Right atrium auricular region (tissue), 2 donors: ENCODE data around the gene CDC42SE1. TPM values are rescaled to one million over a fixed set of nuclear protein-coding genes. Genes with fewer than 3 reads are reported as not detected.
A peak's percentile ranks its signal among the peaks of the same experiment; 100 is the strongest.

Experiments used
- DNase-seq: peaks from one replicate; pipeline ENCODE4 v3.0.0-alpha.2; 2019; ENCODE audit warnings: low spot score
- H3K27ac ChIP-seq, 2 donors: fragments of 200-600 bp; sonication (generic); 1 replicate in 1 of 2; 2 replicates in 1 of 2; pipeline ENCODE4 v1.5.1; 2016 to 2019
- H3K27me3 ChIP-seq, 2 donors: fragments of 200-600 bp; sonication (generic); one replicate each; pipeline versions ENCODE4 v1.5.1 to v1.6.0; 2017 to 2019
- H3K36me3 ChIP-seq: fragments of 200-600 bp; sonication (generic); one replicate; pipeline ENCODE4 v1.5.1; 2016
- H3K4me1 ChIP-seq, 2 donors: fragments of 200-600 bp; sonication (generic); one replicate each; pipeline versions ENCODE4 v1.5.1 to v1.6.0; 2017 to 2019
- H3K4me3 ChIP-seq, 2 donors: fragments of 200-600 bp; sonication (generic); 1 replicate in 1 of 2; 2 replicates in 1 of 2; pipeline ENCODE4 v1.5.1; 2017 to 2019; ENCODE audit warnings: mild to moderate bottlenecking in 1 of 2, moderate library complexity in 1 of 2
- H3K9me3 ChIP-seq, 2 donors: fragments of 200-600 bp; sonication (generic); one replicate each; pipeline ENCODE4 v1.5.1; 2019
- total RNA-seq, 2 donors: library from RNA; depleted of rRNA; stranded (reverse); fragments of >200 nt; gene quantifications; one replicate each; pipeline ENCODE4 v1.1.0, GENCODE V29; 2016
- TF ChIP-seq, protein P1 (sequence below), 2 donors: fragments of 200-600 bp; sonication (generic); IDR thresholded peaks; one replicate each; pipeline ENCODE4 v1.5.1; 2019; ENCODE audit warnings: antibody characterized with exemption in 2 of 2

Gene CDC42SE1
- total RNA-seq, 2 donors from 2014 or later: 18.2 to 37.5 TPM

GRCh38 chr1:151032164-151032563 lies 27.3 kb downstream of the CDC42SE1 start:
- H3K4me1 ChIP-seq: peaks cover 0 to 7% of the 10 kb centered on the region in 2 donors
- no peaks in the 10 kb centered on the region for H3K27me3 ChIP-seq
- H3K4me3 ChIP-seq: no peak overlapping the region
- peaks cover 63% of the 10 kb centered on the region for H3K36me3 ChIP-seq
- H3K9me3 ChIP-seq: no peaks in the 10 kb centered on the region
- DNase-seq: no peak
- H3K27ac ChIP-seq: no peak overlapping the region
- TF ChIP-seq, protein P1, sequence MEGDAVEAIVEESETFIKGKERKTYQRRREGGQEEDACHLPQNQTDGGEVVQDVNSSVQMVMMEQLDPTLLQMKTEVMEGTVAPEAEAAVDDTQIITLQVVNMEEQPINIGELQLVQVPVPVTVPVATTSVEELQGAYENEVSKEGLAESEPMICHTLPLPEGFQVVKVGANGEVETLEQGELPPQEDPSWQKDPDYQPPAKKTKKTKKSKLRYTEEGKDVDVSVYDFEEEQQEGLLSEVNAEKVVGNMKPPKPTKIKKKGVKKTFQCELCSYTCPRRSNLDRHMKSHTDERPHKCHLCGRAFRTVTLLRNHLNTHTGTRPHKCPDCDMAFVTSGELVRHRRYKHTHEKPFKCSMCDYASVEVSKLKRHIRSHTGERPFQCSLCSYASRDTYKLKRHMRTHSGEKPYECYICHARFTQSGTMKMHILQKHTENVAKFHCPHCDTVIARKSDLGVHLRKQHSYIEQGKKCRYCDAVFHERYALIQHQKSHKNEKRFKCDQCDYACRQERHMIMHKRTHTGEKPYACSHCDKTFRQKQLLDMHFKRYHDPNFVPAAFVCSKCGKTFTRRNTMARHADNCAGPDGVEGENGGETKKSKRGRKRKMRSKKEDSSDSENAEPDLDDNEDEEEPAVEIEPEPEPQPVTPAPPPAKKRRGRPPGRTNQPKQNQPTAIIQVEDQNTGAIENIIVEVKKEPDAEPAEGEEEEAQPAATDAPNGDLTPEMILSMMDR (IDR thresholded peaks at IDR 0.05): no peak

- TF ChIP-seq, protein P1 (IDR thresholded peaks at IDR 0.05): no peak
- no peak overlapping the region for H3K27ac ChIP-seq
- H3K9me3 ChIP-seq: no peaks in the 10 kb centered on the region
- H3K27me3 ChIP-seq: no peaks in the 10 kb centered on the region
- H3K36me3 ChIP-seq: peaks cover 51% of the 10 kb centered on the region
- DNase-seq: no peak
- peaks cover 0 to 25% of the 10 kb centered on the region in 2 donors for H3K4me1 ChIP-seq
- no peak overlapping the region for H3K4me3 ChIP-seq
Observed at GRCh38 chr1:151026460-151026859, 33.0 kb downstream of the CDC42SE1 start.

DNA sequence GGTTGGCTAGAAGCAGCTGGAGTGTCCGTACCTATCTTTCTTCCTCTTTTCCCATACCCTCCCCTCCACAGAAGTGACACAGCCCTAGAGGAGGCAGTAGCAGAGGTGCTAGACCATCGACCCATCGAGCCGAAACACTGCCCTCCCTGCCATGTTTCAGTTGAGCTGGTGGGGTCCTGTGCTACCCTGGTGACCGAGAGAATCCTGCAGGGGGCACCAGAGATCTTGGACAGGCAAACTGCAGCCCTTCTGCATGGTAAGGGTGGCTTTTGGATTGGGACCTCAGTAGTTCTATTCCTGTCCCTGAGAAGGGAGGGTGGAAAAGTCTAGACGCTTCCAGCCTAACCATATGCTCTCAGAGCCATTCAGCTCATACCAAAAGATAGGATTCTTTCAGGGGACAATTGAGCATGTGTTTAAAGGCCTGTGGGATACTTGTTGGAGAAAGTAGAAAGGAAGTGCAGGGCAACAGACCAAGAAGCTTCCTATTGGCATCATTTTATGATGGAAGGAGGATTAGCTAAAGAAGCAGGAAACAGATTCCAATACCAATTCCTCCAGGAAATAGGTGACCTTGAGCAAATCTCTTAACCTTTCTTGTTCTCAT lies 34.8 kb downstream of the CDC42SE1 start:
- H3K4me3 ChIP-seq: no peak overlapping the region
- no peaks in the 10 kb centered on the region for H3K27me3 ChIP-seq
- H3K4me1 ChIP-seq: peaks cover 0 to 25% of the 10 kb centered on the region in 2 donors
- TF ChIP-seq, protein P1 (IDR thresholded peaks at IDR 0.05): peak; percentile 47 to 80
- DNase-seq: peak; percentile 85
- peak overlapping the region; percentile 55 to 86 for H3K27ac ChIP-seq
- peaks cover 37% of the 10 kb centered on the region for H3K36me3 ChIP-seq
- no peaks in the 10 kb centered on the region for H3K9me3 ChIP-seq

DNA sequence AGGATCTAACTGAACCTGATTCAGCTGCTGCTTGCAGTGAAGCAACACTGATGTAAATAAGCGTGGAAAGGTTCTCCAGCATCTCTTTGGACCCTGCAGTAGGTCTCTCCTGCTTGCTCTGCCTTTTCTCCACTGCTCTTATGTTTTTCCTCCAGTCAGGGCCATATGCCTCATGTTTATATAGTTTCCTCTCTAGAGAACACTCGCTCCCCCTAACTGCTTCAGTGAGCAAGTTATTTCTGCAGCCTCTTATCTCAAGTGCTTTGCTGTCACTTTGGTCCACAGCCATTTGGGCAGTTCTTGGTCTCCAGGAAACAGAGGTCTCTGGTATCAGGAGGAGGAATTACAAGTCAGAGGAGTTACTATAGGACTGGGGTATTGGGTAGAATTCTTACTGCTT lies 45.9 kb downstream of the CDC42SE1 start:
- no peaks in the 10 kb centered on the region for H3K27me3 ChIP-seq
- TF ChIP-seq, protein P1 (IDR thresholded peaks at IDR 0.05): no peak
- DNase-seq: peak; percentile 72
- peaks cover 14% of the 10 kb centered on the region for H3K36me3 ChIP-seq
- H3K4me1 ChIP-seq: peaks cover 0 to 56% of the 10 kb centered on the region in 2 donors
- H3K4me3 ChIP-seq: no peak overlapping the region
- H3K27ac ChIP-seq: peak overlapping the region; percentile 52 to 96
- no peaks in the 10 kb centered on the region for H3K9me3 ChIP-seq

DNA sequence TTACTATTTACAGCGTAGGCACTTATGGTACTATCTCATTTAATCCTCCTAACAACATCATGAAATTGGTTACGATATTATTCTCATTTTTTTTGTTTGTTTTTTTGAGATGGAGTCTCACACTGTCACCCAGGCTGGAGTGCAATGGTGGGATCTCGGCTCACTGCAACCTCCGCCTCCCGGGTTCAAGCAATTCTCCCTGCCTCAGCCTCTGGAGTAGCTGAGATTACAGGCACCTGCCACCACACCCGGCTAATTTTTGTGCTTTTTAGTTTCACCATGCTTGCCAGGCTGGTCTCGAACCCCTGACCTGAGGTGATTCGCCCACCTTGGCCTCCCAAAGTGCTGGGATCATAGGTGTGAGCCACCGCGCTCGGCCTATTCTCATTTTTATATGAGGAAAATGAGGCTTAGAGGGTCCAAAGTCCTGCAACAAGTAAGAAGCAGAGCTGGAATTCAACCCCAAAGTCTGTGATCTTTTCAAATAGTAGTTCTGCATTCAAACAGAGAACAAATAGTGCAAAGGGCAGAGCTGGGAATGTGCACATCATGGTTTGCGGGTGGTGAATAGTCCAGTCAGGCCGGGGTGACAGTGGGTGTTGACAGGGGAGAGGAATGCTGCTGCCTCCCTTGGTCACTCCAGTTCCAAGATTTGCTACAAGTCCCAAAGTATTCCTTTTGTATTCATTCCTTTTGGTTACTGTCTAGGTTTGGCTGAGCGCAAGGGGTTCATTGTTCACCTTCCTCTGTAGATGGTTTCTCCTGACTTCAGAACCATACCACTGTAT lies 46.5 kb downstream of the CDC42SE1 start:
- peaks cover 8% of the 10 kb centered on the region for H3K36me3 ChIP-seq
- TF ChIP-seq, protein P1 (IDR thresholded peaks at IDR 0.05): no peak
- H3K4me1 ChIP-seq: peaks cover 0 to 58% of the 10 kb centered on the region in 2 donors
- peak overlapping the region; percentile 52 to 96 for H3K27ac ChIP-seq
- H3K9me3 ChIP-seq: no peaks in the 10 kb centered on the region
- H3K4me3 ChIP-seq: no peak overlapping the region
- no peak for DNase-seq
- no peaks in the 10 kb centered on the region for H3K27me3 ChIP-seq
